Activated T-helper 17 cell treated with anti-CD3 and anti-CD28 coated beads, Interleukin-2, amount 50 U/mL, for 72 hours (primary cell): ENCODE results near the gene PDZD7. TPM values are rescaled to one million over a fixed set of nuclear protein-coding genes. Genes with fewer than 3 reads are reported as not detected.

Source experiments
- ATAC-seq: fragments of 150-1000 bp; cut with Tn5 transposase; replicated peaks from 2 replicates; pipeline ENCODE4 v1.10.0; 2021; ENCODE audit warnings: mild to moderate bottlenecking, moderate library complexity
- H3K27ac Mint-ChIP-seq: one replicate; pipeline ENCODE4 v1.8.0; 2022; ENCODE audit warnings: mixed read lengths
- H3K27me3 Mint-ChIP-seq: one replicate; pipeline ENCODE4 v1.8.0; 2022; ENCODE audit warnings: mixed read lengths
- H3K36me3 Mint-ChIP-seq: one replicate; pipeline ENCODE4 v1.8.0; 2022; ENCODE audit warnings: low read depth, mild to moderate bottlenecking, mixed read lengths
- H3K4me1 Mint-ChIP-seq: one replicate; pipeline ENCODE4 v1.8.0; 2022; ENCODE audit warnings: mixed read lengths
- H3K4me3 Mint-ChIP-seq: one replicate; pipeline ENCODE4 v1.8.0; 2022; ENCODE audit warnings: mild to moderate bottlenecking, mixed read lengths
- H3K9me3 Mint-ChIP-seq: one replicate; pipeline ENCODE4 v1.8.0; 2022; ENCODE audit warnings: mixed read lengths
- total RNA-seq, 2 donors: library from RNA; stranded (reverse); gene quantifications; one replicate each; pipeline ENCODE4 v1.2.3, GENCODE V29; 2022

The PDZD7 gene
- total RNA-seq, 2 donors from 2014 or later, result 0.48 to 2.9 TPM

DNA sequence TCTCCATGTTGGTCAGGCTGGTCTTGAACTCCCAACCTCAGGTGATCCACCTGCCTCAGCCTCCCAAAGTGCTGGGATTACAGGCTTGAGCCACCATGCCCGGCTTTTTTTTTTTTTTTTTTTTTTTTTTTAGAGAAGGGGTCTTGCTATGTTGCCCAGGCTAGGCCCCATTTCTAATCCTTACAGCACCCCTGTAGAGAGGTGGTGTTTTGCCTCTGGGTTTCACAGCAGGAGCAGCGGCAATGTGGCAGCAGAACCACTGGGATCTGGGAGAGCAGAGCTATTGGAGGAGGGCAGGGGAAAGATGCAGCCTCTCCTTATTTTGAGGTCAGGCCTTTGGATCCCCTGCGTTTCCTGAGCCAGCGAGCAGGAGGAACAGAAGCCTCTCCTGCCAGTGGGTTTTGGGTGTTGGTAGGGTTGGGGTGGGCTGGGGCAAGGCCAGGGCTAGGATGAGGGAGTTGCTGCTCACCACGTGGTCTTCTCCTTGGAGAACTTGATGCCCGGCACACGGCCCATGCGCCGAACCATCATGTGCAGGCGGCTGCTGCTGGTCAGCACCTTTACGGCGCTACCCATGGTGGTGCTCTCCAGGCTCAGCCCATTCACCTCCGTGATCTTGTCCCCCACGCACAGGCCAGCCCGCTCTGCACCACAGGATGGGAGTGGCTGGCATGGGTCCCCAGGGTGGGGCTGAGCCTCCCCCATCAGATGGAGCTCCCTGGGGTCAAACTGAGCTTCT lies 7.8 kb downstream of the PDZD7 start:
- Mint-ChIP-seq H3K27me3 (peaks cover 13% of the 10 kb centered on the region), H3K27ac (no peak overlapping the region), H3K36me3 (no peaks in the 10 kb centered on the region), H3K4me1 (no peaks in the 10 kb centered on the region), H3K4me3 (no peak overlapping the region), H3K9me3 (no peaks in the 10 kb centered on the region)
- no peak for ATAC-seq

GRCh38 chr10:101021692-101022251 lies 9.2 kb downstream of the PDZD7 start:
- no peaks in the 10 kb centered on the region for H3K36me3 Mint-ChIP-seq
- H3K9me3 Mint-ChIP-seq, result no peaks in the 10 kb centered on the region
- peaks cover 22% of the 10 kb centered on the region for H3K27me3 Mint-ChIP-seq
- peak overlapping the region; percentile 73 for H3K27ac Mint-ChIP-seq
- ATAC-seq, result no peak
- no peak overlapping the region for H3K4me3 Mint-ChIP-seq
- no peaks in the 10 kb centered on the region for H3K4me1 Mint-ChIP-seq

- H3K4me3 Mint-ChIP-seq, result no peak overlapping the region
- no peak overlapping the region for H3K27ac Mint-ChIP-seq
- H3K27me3 Mint-ChIP-seq, result peaks cover 26% of the 10 kb centered on the region
- no peaks in the 10 kb centered on the region for H3K9me3 Mint-ChIP-seq
- ATAC-seq, result no peak
- no peaks in the 10 kb centered on the region for H3K36me3 Mint-ChIP-seq
- no peaks in the 10 kb centered on the region for H3K4me1 Mint-ChIP-seq
These were observed 9.7 kb downstream of the PDZD7 start for GRCh38 chr10:101021239-101021638.

DNA sequence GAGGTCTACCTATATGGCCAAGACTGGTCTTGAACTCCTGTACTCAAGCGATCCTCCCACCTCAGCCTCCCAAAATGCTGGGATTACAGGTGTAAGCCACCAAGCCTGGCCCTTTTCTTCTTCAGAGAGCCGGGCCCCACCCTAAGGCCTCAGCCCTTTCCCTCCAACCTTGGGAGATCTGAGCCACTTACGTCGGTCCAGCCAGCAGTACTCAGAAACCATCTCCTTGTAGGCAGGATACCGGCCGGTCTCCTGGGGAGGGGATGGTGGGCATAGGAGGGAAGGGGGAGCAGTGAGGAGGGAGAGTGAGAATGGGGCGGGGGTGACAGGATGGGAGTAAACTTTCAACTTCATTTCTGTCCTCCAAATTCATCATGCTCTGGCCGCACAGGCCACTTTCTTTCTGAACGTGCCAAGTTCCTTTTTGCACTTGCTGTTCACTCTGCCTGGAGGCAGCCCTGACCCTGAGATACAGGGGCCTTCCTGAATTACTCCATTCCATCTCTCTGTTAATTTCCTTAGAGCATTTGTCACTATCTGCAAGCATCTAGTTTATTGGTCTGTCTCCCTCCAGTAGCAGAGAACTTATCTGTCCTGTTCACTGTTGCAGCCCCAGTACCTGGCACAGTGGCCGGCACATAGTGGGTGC lies 10.4 kb downstream of the PDZD7 start:
- Mint-ChIP-seq H3K27me3 (peaks cover 30% of the 10 kb centered on the region), H3K36me3 (no peaks in the 10 kb centered on the region), H3K4me1 (no peaks in the 10 kb centered on the region), H3K4me3 (no peak overlapping the region), H3K27ac (no peak overlapping the region), H3K9me3 (no peaks in the 10 kb centered on the region)
- no peak for ATAC-seq

DNA sequence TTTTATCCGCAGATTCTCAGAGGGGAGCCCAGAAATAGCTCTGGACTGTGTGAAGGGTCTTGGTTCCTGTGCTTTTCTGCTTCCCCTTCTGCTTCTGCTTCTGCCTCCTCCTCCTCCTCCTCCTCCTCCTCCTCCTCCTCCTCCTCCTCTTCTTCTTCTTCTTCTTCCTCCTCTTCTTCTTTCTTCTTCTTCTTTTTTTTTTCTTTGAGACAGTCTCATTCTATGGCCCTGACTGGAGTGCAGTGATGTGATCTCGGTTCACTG lies 11.6 kb downstream of the PDZD7 start:
- peaks cover 6% of the 10 kb centered on the region for H3K4me1 Mint-ChIP-seq

GRCh38 chr10:101018600-101019439 lies 12.1 kb downstream of the PDZD7 start:
- Mint-ChIP-seq H3K4me3 (no peak overlapping the region), H3K27me3 (peaks cover 33% of the 10 kb centered on the region), H3K36me3 (no peaks in the 10 kb centered on the region), H3K9me3 (no peaks in the 10 kb centered on the region), H3K4me1 (peaks cover 10% of the 10 kb centered on the region), H3K27ac (no peak overlapping the region)
- ATAC-seq, result peak; percentile 85

More for the DNA sequence above, 11.6 kb downstream of the PDZD7 start:
- H3K27ac Mint-ChIP-seq, result no peak overlapping the region
- no peak for ATAC-seq
- H3K4me3 Mint-ChIP-seq, result no peak overlapping the region
- H3K27me3 Mint-ChIP-seq, result peaks cover 33% of the 10 kb centered on the region
- H3K9me3 Mint-ChIP-seq, result no peaks in the 10 kb centered on the region
- H3K36me3 Mint-ChIP-seq, result no peaks in the 10 kb centered on the region

DNA sequence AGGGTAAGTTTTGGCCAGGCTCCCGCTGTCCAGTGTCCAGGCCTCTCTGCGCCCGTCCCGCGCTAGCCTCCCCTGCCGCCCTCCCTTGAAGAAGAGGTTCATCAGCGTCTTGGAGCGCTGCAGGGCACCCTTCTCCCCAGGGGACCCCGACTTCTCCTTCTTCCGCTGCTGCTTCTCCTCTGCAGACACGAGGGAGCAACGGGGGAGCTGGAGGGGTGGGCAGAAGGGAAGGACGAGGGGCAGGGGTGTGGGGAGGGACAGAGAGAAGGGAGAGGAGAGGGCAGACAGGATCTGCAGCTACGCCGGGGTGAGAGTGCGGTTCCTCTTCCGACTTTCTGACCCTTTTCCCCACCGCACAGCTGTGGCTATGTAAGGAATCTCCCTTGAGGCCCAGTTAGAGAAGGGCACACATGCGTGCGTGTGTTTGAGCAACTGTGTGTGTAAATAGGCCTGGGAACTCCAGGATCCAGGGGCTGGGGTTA lies 12.8 kb downstream of the PDZD7 start:
- Mint-ChIP-seq H3K36me3 (no peaks in the 10 kb centered on the region), H3K27me3 (peaks cover 33% of the 10 kb centered on the region), H3K4me3 (no peak overlapping the region), H3K4me1 (peaks cover 14% of the 10 kb centered on the region), H3K9me3 (no peaks in the 10 kb centered on the region), H3K27ac (no peak overlapping the region)
- no peak for ATAC-seq

GRCh38 chr10:101016814-101017213 lies 14.1 kb downstream of the PDZD7 start:
- no peak for ATAC-seq
- Mint-ChIP-seq H3K27me3 (peaks cover 33% of the 10 kb centered on the region), H3K36me3 (no peaks in the 10 kb centered on the region), H3K9me3 (no peaks in the 10 kb centered on the region), H3K27ac (no peak overlapping the region), H3K4me1 (peaks cover 20% of the 10 kb centered on the region), H3K4me3 (no peak overlapping the region)

GRCh38 chr10:101015582-101015973 lies 15.4 kb downstream of the PDZD7 start:
- Mint-ChIP-seq H3K27ac (peak overlapping the region; percentile 26), H3K9me3 (no peaks in the 10 kb centered on the region), H3K4me3 (peak overlapping the region; percentile 32), H3K27me3 (peaks cover 28% of the 10 kb centered on the region), H3K4me1 (peaks cover 20% of the 10 kb centered on the region), H3K36me3 (no peaks in the 10 kb centered on the region)
- ATAC-seq, result no peak

DNA sequence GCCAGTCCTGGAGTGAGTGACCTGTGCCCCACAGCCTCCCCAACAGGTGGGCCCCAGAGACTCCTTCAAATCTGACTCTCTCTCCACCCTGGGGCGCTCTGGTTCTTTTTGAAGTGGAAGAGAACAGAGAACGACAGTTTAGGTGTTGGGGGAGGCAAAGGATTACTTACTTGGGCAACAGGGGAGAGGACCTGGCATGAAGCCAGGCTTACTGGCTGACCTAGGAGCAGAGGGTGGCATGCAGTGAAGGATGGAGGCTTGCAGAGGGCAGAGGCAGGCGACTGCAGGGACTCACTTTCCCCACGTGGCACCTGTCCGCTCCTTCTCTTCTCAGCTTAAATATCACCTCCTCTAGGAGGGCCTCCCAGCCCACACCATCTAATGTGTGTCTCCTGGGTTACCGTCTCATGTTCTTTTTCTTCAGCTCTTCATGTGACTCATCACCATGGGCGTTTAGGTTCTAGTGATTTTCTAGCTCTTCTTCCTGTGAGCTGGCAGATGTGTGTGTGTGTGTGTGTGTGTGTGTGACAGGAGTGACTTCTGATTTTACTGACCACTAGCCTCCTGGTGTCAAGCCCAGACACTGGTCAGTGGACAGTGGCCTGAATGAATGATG lies 15.9 kb downstream of the PDZD7 start:
- Mint-ChIP-seq H3K27ac (peak overlapping the region; percentile 26), H3K4me1 (peaks cover 20% of the 10 kb centered on the region), H3K4me3 (peak overlapping the region; percentile 32), H3K27me3 (peaks cover 28% of the 10 kb centered on the region), H3K9me3 (no peaks in the 10 kb centered on the region), H3K36me3 (no peaks in the 10 kb centered on the region)
- ATAC-seq, result peak; percentile 37

DNA sequence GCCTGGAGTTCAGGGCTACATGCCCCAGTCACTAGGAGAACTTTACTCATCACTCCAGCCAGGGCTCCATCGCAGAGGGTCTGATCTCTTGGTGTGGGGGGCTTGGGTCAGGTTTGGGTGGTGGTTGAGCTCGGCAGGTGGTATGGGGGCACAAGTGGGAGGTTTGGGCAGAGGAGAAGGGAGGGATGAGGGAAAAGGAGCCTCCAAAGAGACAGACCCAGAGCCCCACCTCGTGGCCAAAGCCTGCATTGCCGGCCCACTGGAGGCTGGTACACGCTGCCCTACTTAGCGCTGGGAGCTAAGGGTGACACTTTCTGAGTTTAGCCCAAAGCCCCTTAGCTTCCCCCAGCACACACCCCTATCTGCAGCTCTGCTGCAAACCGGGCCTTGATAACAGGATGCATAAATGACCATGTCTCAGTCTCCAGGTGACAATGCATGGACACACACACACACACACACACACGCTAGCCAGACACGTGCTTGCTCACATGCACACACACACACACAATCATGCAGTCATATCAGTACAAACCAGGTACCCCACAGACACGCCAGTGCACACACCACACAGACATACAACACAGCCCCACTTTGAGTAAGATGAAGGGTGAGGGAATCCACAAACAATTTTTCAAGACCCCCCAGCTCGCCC lies 16.6 kb downstream of the PDZD7 start:
- Mint-ChIP-seq H3K27ac (peak overlapping the region; percentile 59), H3K4me1 (peaks cover 20% of the 10 kb centered on the region), H3K36me3 (no peaks in the 10 kb centered on the region), H3K27me3 (peaks cover 25% of the 10 kb centered on the region), H3K4me3 (no peak overlapping the region), H3K9me3 (no peaks in the 10 kb centered on the region)
- ATAC-seq, result peak; percentile 20

GRCh38 chr10:101013365-101013825 lies 17.5 kb downstream of the PDZD7 start:
- Mint-ChIP-seq H3K9me3 (no peaks in the 10 kb centered on the region), H3K4me3 (peak overlapping the region; percentile 38), H3K27ac (peak overlapping the region; percentile 49), H3K4me1 (peaks cover 20% of the 10 kb centered on the region), H3K27me3 (peaks cover 22% of the 10 kb centered on the region), H3K36me3 (no peaks in the 10 kb centered on the region)
- no peak for ATAC-seq

DNA sequence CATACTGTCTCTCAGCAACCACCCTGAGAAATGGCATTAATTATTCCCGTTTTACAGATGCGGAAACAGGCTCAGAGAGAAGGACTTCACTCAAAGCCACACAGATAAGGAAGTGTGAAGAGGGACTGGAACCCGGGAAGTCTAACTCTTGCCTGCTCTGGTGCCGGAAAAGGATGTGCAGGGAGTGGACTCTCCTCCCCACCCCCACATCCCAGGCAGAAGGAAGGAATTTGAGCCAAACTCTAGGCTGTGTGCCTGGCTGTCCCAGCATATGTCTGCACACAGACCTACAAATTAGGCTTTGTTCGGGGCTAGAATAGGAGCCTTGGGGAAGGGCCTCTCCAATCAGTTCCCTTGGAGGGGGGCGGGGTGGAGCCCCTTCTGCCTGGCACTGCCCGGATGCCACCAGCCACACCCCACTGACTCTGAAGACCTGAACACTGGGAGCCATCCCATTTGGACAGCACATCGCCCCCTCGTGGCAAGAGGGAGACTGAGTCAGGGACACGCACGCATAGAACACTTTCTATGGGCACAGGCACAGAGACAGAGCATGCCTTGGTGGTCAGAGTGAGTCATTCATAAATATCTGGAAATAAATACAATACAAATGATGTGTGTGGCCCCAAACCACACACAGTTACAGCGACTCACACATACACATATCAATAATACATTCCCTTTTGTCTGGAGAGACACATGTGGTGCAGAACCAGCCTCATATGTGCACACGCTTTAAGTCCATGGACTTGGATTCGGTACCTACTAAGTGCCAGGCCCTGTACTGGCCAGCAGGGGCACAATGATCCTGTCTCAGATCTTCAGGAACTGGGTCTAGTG lies 18.2 kb downstream of the PDZD7 start:
- ATAC-seq, result peak; percentile 89
- H3K27ac Mint-ChIP-seq, result peak overlapping the region; percentile 49
- H3K4me3 Mint-ChIP-seq, result peak overlapping the region; percentile 38
- no peaks in the 10 kb centered on the region for H3K36me3 Mint-ChIP-seq
- no peaks in the 10 kb centered on the region for H3K9me3 Mint-ChIP-seq
- H3K4me1 Mint-ChIP-seq, result peaks cover 20% of the 10 kb centered on the region
- peaks cover 20% of the 10 kb centered on the region for H3K27me3 Mint-ChIP-seq
